ENCODE data around the gene UBC. TPM values are rescaled to one million over a fixed set of nuclear protein-coding genes. Genes with fewer than 3 reads are reported as not detected.

Gene UBC
- total RNA-seq, 2 experiments from 2014 or later, result 927 to 944 TPM

Other genes starting within 250 kb of the UBC start
- 10 to 100 TPM; 40.3 to 43.8 TPM for gene SCARB1, start 50.8 kb downstream of the UBC start, total RNA-seq
- 10 to 100 TPM; 51.0 to 51.2 TPM for gene DHX37, start 74.5 kb upstream of the UBC start, total RNA-seq
- 10 to 100 TPM; 32.8 to 33.3 TPM for gene BRI3BP, start 79.0 kb upstream of the UBC start, total RNA-seq
- 10 to 100 TPM; 16.0 to 17.0 TPM for gene AACS, start 150.8 kb upstream of the UBC start, total RNA-seq